Measurements from ENCODE around the gene FBXO24.
"Not testable (repeated sequence)": the region's sequence is repeated elsewhere in the genome, so short reads cannot be mapped to it uniquely, and the experiment has no call there.

The FBXO24 gene

GRCh38 chr7:100586266-100587025 lies at the start of gene FBXO24:
TSS of gene FBXO24 (plus strand) at chr7:100586328. CDS start at chr7:100586626, 298 bp downstream.
- DNase-seq (ENCODE audit: low read depth): peak; percentile 99

GRCh38 chr7:100536695-100537094 lies 49.4 kb upstream of the FBXO24 start:
- DNase-seq (ENCODE audit: low read depth): not testable (repeated sequence)

GRCh38 chr7:100538348-100538653 lies 47.8 kb upstream of the FBXO24 start:
- DNase-seq (ENCODE audit: low read depth): no peak

- DNase-seq (ENCODE audit: low read depth): peak; percentile 100
Measured at GRCh38 chr7:100538654-100539435, 47.3 kb upstream of the FBXO24 start, which contains the start of gene AGFG2. TSS of gene AGFG2 (plus strand) at chr7:100539203. CDS start at chr7:100539347, 144 bp downstream.

- DNase-seq (ENCODE audit: low read depth): no peak
Measured at GRCh38 chr7:100539436-100540006, 46.6 kb upstream of the FBXO24 start.

- no peak for DNase-seq (ENCODE audit: low read depth)
Measured at GRCh38 chr7:100540073-100540723, 45.9 kb upstream of the FBXO24 start.

GRCh38 chr7:100541309-100541708 lies 44.8 kb upstream of the FBXO24 start:
- not testable (repeated sequence) for DNase-seq (ENCODE audit: low read depth)

GRCh38 chr7:100543586-100543985 lies 42.5 kb upstream of the FBXO24 start:
- DNase-seq (ENCODE audit: low read depth): no peak

- DNase-seq (ENCODE audit: low read depth): no peak
Measured at GRCh38 chr7:100544386-100544785, 41.7 kb upstream of the FBXO24 start.

GRCh38 chr7:100544967-100545359 lies 41.2 kb upstream of the FBXO24 start:
- no peak for DNase-seq (ENCODE audit: low read depth)

GRCh38 chr7:100545360-100546128 lies 40.6 kb upstream of the FBXO24 start:
- no peak for DNase-seq (ENCODE audit: low read depth)

- no peak for DNase-seq (ENCODE audit: low read depth)
Measured at GRCh38 chr7:100546129-100546925, 39.8 kb upstream of the FBXO24 start.

GRCh38 chr7:100546926-100547800 lies 39.0 kb upstream of the FBXO24 start:
- no peak for DNase-seq (ENCODE audit: low read depth)

GRCh38 chr7:100547872-100548271 lies 38.3 kb upstream of the FBXO24 start:
- DNase-seq (ENCODE audit: low read depth): no peak

GRCh38 chr7:100548446-100548845 lies 37.7 kb upstream of the FBXO24 start:
- DNase-seq (ENCODE audit: low read depth): not testable (repeated sequence)

- DNase-seq (ENCODE audit: low read depth): no peak
Measured at GRCh38 chr7:100552532-100552931, 33.6 kb upstream of the FBXO24 start.

- DNase-seq (ENCODE audit: low read depth): no peak
Measured at GRCh38 chr7:100553032-100553431, 33.1 kb upstream of the FBXO24 start.

GRCh38 chr7:100555701-100556100 lies 30.4 kb upstream of the FBXO24 start:
- no peak for DNase-seq (ENCODE audit: low read depth)

GRCh38 chr7:100556541-100556940 lies 29.6 kb upstream of the FBXO24 start:
- DNase-seq (ENCODE audit: low read depth): no peak

GRCh38 chr7:100559127-100559526 lies 27.0 kb upstream of the FBXO24 start:
- DNase-seq (ENCODE audit: low read depth): no peak
